Activated CD8-positive, alpha-beta memory T cell treated with anti-CD3 and anti-CD28 coated beads for 48 hours (primary cell): ENCODE results near the gene CYB5R4.
"Not testable (repeated sequence)": the region's sequence is repeated elsewhere in the genome, so short reads cannot be mapped to it uniquely, and the experiment has no call there.

Experiments used
- DNase-seq, 3 experiments: peaks; one replicate each; pipeline ENCODE4 v3.0.0-alpha.2; 2020; ENCODE audit warnings: low read depth in 2 of 3, low spot score in 2 of 3

Gene CYB5R4

DNA sequence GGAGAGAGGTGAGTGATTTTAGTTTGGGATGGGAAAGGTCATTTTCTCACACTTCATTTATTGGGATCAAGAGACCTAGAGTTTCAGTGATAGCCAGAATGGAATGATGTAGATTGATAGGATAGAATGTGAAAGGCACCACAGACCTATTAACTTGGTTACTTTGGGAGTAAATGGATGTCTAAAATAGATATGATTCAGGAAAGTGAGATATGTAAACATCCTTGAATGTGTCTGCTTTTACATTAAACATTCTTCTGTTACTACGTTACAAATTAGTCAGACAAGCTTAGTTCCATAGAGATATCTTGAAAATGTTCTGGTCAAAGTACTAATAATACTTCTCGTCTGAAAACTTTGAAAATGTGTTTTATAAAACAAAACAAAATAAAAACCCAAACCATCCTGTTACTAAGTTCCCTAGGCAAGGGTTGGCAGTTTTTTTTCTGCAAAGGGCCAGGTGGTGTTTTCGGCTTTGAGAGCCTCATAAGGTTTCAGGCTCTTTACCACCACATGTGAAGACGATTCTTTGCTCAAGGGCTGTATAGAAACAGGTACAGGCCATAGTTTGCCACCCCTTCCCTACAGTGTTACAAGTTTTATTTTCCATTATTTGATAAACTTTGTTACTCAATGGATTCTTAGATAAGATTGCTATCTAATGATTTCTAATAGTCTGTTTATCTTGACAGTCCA lies 3.4 kb downstream of the CYB5R4 start:
- DNase-seq: no peak

DNA sequence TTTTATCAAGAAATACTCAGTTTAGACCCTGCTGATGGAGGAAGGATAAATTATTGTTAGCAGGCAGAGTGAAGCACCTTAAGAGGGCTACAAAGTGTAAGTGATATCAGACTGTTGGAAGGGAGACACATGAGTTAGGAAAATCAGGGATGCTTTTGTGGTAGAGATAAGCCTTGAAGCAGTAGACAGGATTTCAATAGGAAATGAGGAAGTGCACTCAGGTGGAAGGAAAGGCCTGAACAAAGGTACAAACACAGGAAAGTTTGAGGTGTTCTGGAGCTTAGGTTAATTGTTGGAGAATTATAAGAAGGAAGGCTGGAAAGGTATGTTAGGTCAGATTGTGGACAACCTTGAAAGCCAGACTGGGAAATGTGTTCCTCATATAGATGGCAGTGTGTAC lies 7.6 kb downstream of the CYB5R4 start:
- DNase-seq: no peak

DNA sequence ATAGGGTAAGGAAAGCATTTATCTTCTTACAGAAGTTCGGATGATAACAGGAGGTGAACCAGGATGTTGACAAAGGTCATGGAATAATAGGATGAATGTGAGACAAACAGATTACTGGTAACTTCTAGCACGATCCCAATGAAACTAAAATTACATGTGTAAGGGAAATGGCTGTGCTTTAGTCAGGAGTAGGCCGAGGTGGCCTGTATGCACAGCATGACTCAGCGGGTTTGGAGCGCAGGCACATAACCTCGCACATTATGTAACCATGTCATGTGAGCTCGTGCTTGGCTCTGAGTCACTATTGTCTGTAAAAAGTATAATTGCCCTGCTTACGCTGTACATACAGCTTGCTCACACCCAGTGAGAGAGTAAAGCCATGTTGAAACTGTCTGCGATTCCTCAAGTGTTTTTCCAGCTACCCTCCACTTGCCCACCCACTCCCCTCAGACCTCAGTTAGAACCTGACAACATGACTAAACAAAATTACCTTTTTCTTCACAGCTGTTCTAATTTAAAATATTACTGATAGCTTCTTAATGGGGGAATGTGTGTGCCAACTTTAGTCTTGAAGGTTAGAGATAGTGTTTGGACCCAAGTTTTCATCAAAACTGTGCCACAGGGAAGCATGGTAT lies 8.2 kb downstream of the CYB5R4 start:
- no peak for DNase-seq

DNA sequence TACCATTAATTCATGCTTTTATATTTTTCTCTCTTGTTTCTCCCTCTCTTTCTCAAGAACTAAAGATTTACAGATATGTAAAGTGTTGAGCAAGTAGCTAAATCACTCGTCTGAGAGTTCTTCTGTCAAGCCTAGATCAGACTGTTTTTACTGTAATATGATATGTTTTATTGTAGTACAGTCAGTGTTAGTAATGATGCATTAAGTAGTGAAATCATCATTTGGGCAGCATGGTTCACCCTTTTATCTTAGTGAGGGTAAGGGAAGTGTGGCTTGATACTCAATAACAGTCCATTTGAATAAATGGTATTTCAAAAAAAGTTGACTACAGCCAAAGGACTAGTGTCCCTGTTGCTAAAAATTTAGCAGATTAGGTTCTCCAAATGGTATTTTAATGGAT lies 9.2 kb downstream of the CYB5R4 start:
- DNase-seq: no peak

DNA sequence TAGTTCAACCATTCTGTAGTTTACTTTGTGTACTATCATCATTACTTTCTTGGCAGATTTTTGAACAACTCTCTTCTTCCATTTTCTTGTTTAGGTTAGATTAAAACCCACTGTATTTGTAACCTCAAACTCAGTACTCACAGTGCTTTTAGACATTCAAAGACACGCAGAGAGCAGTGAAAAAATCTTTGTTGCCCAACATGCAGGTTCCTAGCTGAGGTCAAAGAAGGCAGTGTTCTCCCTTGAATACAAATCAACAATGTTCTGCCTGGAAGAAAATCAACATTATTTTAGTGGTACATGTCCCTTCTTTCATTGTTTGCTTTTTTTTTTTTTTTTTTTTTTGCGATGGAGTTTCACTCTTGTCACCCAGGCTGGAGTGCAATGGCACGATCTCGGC lies 11.2 kb downstream of the CYB5R4 start:
- DNase-seq: no peak

DNA sequence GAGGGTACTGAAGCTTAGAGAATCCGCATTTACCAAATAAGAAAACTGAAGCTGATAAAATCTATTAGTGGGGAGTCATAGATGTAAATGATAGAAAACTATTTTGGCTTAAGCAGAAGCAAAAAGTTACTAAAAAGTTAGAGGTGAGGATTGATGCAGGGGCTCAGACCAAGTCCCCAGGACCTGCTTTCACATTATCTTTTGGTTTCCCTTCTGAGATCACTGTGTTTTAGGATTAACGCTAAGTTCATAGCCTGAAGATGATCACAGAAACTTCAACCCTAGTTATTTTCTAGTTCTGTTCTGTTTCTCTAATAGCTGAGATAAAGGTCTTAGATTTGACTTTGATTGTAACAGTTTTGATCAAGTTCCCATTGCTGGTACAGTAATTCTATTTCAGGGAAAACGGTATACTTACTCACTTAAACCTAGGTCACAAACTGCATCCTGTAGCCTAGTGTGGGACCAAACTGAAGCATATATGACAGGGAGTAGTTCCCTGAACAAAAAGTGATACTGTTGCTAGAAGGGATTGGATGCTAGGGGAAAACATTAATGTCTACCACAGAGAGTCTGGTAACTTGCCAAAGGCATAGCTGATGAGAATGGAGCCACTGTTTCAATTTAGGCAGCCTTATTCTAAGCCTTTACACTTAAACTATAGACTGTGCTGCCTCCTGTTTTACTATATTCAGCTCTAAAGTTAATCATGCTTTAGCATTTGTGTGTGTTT lies 13.1 kb downstream of the CYB5R4 start:
- no peak for DNase-seq

DNA sequence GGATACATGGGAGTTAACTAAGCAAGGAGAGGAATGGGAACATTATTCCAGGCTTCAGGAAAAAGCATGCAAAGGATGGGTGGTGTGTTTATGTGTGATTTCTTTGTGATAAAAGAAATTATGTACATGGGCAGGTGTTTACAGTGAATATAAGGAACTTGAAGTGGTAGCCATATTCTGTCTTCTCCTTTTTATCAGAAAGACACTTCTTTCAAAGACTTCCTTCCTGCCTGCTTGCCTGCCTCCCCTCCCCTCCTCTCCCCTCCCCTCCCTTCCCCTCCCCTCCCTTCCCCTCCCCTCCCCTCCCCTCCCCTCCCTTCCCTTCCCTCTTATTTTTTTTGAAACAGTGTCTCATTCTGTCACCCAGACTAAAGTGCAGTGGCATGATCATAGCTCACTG lies 14.4 kb downstream of the CYB5R4 start:
- DNase-seq: no peak

DNA sequence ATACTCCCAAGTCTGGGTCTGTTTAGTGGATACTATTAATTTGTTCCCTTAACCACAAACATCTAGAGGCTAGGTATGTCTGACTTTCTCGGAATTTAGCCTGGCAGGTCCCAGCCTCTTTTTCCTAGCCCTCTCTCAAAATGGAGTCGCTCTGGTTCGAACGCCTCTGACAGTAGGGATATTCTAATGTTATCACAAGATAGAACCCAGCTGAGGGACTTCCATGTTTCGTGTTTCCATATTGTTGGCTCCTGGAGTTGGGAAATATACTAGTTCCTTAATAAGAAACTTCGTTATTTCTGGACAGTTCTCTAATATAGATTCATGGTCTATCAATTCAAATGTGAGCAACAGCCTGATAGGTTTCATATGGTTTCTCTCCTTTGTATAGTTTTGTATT lies 16.4 kb downstream of the CYB5R4 start:
- DNase-seq: no peak

DNA sequence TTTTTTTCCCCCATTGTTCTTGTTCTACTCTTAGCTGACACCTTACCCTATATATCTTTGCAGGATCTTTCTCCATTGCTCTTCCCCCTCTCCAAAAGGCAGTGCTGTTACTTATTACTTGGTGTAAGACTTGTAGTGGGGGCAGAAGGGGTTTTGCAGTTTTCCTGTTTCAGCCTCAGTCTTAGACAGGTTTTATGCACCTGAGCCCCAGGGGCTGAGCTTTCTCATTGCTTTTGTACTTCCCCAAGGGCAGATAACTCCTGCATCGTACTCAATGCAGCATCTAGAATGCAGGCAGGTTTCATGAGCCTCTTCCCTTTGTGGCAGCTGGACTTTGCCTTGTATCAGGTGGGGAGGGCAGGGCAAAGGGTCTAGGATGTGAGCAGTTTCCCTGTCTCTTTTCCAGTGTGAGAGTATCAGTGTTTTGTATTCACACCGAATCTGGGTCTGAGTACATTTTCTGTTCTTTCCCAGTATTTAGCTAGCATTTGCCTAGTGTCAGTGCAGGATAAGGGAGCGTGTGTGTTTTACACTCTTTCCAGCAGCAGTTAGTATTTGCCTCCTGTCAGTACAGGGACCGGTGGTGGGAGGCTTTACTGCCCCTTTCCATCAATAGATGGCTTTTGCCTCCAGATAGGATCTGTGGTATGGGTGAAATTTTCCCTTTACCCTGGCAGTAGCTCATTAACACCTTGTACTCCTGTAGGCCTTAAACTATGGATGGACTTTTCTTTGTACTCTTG lies 19.6 kb downstream of the CYB5R4 start:
- no peak for DNase-seq

DNA sequence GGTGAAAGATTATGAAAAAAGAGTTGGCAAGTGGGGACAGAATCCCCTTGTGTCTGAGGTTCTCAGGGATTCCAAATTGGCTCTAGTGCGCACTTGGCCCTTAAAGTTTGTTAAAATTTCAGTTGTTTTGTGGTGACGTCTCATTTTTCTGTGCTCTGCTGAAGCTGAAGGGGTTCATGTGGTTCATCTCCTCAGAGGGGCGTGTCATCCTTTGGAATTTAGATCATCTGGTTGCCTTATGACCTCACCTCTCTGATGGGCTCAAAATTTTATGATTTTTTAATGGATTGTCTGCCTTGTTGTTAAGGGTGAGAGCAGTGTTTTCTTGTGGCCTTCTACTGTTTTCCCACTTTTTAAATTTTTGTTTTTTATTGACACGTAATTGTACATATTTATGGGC lies 20.3 kb downstream of the CYB5R4 start:
- no peak for DNase-seq

DNA sequence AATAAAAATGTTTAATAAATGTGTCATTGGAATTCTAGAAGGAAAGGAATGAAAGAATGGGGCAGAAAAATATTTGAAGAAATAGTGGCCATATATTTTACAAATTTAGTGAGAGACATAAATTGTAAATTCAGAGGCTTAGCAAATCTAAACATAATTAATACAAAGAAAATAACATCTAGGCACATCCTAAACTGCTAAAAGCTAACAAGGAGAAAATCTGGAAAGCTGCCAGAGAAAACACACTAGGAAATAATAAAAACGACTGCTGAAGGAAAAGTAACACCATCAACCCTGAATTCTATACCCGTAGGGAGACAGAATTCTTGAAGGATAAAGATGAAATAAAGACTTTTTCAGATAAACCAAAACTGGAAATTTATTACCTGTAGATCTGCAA lies 23.8 kb downstream of the CYB5R4 start:
- DNase-seq: no peak

DNA sequence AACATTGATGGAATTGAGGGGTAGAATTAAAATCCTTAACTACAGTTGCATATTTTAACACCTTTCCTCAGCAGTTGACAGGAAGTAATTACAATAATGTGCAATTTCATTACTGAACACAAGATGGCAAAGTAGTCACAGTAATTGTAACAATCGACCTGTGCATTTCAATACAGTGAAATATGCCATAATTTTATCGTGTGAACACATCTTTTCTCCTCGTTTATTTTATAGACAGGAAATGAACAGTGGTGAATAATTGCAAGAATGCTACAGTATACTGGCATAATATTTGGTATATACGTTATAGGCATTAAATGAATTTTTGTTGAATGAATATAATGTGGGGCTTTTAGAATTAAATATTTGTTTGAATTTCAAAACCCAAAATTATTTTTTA lies 25.0 kb downstream of the CYB5R4 start:
- no peak for DNase-seq

DNA sequence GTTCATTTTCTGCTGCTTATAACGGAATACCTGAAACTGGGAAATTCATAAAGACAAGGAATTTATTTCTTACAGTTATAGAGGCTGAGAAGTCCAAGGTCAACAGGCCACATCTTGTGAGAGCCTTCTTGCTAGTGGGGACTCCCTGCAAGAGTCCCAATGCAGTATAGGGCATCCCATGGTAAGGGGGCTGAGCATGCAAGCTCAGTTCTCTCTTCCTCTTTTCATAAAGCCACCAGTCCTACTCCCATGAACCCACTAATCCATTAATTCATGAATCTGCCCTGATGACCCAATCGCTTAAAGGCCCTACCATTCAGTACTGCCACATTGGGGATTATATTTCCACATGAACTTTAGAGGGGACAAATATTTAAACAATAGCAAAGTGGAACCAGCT lies 26.5 kb downstream of the CYB5R4 start:
- DNase-seq: no peak

DNA sequence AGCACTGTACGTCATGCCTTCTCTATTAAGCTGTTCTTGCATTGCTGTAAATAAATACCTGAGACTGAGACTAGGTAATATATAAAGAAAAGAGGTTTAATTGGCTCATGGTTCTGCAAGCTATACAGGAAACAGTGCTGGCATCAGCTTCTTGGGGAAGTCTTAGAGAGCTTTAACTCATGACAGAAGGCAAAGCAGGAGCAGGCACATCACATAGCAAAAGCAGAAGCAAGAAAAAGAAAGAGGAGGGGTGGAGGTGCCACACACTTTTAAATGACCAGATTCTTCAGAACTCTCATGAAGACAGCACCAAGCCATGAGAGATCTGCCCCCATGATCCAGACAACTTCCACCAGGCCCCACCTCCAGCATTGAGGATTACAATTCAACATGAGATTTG lies 30.1 kb downstream of the CYB5R4 start:
- DNase-seq: no peak

DNA sequence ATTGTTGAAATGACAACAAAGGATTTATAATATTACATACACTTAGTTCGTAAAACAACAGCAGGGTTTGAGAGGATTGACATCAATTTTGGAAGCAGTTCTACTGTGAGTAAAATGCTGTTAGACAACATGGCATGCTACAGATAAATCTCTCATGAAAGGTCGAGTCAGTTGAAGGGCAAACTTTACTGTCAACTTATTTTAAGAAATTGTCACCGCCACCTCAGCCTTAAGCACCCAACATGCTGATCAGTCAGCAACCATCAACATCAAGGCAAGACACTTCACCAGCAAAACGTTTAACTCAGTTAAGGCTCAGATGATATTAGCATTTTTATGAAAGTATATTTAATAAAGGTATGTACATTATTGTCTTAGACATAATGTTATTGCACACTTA lies 31.0 kb downstream of the CYB5R4 start:
- DNase-seq: no peak

DNA sequence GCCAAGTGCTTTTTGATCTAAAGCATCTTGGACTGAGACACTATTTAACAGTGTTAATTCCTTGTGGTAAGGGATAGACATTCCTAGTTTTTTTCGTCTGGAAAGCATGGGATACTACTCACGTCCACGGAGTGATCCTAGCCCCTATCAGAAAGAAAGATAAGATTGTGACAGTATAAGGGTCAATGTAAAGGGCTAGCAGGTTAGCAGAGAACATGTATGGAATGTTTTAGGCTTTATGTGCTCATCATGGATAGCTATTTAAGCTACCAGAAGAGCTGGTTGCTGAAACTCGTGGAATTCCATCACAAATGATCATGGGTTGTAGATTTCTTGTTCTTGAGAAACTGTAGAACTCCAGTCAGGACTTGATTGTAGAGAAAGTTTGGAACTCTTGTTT lies 32.1 kb downstream of the CYB5R4 start:
- no peak for DNase-seq

DNA sequence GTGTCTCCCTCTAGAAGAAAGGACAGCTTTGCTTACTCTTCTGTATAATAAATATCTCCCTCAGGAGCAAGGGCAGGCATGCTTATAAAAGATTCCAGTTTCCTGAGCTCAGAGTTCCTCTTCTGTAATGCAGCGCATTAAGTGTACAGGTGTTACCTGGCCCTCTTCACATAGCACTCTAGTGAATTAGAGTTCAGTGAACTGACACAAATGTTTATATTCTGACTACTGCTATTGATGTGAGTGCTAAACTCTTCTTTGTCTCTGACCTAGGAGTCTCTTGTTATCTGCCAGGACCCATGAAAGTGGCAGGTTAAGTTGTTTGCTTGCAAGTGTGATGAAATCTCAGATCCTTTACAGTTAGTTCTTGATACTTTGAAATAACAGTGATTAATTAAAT lies 33.5 kb downstream of the CYB5R4 start:
- DNase-seq: no peak

DNA sequence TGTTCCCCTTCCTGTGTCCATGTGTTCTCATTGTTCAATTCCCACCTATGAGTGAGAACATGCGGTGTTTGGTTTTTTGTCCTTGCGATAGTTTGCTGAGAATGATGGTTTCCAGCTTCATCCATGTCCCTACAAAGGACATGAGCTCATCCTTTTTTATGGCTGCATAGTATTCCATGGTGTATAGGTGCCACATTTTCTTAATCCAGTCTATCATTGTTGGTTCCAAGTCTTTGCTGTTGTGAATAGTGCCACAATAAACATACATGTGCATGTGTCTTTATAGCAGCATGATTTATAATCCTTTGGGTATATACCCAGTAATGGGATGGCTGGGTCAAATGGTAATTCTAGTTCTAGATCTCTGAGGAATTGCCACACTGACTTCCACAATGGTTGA lies 37.6 kb downstream of the CYB5R4 start:
- DNase-seq: not testable (repeated sequence)

DNA sequence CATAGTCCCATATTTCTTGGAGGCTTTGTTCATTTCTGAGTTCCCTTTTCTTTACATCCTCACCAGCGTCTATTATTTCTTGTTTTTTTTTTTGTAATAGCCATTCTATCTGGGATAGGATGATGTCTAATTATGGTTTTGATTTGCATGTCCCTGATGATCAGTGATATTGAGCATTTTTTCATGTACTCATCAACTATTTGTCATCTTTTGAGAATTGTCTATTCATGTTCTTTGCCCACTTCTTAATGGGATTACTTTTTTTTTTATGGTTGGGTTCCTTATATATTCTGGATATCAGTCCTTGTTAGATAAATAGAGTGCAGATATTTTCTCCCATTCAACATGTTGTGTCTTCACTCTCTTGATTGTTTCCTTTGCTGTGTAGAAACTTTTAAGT lies 42.1 kb downstream of the CYB5R4 start:
- no peak for DNase-seq

DNA sequence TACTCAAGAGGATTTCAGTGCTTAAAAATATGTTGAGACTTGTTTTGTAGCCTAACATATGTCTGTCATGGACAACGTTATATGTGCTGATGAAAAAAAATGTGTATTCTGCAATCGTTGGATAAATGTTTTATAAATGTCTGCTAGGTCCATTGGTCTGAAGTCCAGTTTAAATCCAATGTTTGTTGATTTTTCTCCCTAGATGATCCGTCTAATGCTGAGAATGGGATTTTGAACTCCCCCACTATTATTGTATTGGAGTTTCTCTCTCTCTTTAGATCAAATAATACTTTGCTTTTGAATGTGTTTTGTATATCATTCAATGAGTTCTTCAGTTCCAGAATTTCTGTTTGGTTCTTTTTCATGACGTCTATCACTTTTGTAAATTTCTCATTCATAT lies 44.9 kb downstream of the CYB5R4 start:
- DNase-seq: no peak

DNA sequence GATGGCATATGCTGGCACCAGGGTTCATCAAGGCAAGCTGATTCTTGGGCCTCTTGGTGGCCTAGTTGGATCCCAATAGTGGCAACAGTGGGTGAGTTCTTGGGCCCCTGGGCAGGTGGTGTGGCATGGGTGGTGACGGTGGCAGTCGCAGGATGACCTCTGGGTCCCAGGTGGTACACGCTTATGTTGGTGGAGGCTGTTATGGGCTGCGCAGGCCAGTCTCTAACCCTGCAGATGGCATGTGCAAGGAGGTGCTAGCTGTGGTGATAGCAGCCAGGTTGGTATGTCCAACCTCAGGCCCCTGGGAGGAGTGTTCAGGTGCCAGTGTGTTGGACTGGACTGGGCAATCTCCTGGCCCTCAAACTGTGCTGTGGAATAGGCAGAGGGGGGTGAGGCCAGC lies 46.2 kb downstream of the CYB5R4 start:
- no peak for DNase-seq
